HG02981 (cell line): ENCODE data around the gene EVA1B.

Experiments used
- ATAC-seq: cut with Tn5 transposase; IDR thresholded peaks from one replicate; pipeline ENCODE4 v1.9.1; 2021; ENCODE audit warnings: mild to moderate bottlenecking, moderate library complexity; ENCODE audit not compliant: unreplicated experiment

The EVA1B gene

GRCh38 chr1:36346741-36347370 is 23.4 kb upstream of the EVA1B start:
- no peak for ATAC-seq

- no peak for ATAC-seq
These were observed 21.9 kb upstream of the EVA1B start for GRCh38 chr1:36345353-36345752.

DNA sequence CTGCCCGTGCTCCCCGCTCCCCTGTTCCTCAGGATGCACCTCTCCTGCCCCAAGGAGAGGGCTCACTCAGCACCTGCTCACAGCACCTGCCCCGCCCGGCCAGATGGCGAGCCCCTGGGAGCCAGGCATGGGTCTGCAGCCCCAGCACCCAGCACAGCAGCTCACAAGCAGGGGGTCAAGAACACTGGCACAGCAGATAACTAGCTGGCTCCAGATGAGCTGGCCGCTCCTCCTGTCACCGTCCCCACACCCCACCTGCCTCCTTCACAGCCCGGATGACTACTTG is 20.9 kb upstream of the EVA1B start:
- ATAC-seq: no peak

GRCh38 chr1:36343651-36344394 is 20.4 kb upstream of the EVA1B start:
- ATAC-seq: no peak

DNA sequence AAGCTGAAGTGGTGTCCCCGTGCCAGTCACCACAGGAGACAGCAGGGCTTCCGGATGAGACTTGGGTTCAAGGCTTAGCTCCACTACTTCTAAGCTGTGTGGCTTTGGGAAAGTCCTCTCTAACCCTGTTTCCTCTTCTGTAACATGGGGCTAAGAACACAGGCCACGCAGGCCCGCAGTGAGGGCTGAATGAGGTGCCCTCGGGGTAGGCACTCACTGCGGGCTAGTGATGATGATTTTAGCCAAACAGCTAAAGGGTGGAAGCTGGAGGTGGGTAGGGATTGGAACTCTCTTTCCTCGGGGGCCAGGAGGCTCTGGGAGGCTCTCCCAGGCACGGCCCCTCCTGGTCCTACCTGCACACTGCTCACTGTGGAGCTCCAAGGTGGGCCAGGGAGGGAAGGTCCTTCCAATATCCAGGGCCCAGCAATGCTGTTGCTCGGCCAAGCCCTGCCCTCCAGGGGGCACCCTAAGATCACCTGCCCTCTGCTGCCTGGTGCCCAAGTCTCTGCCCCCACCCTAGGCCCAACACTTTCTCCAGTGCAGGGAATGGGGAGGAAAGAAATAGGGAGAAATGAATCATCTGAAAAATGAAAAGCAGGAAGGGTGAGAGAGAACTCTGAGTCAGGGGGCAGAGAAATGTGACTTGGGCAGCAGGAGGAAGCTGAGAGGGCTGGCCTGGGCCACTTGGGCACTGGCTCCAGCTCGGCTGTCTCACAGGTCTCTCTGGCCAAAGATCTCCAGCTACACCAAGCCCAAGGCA is 19.2 kb upstream of the EVA1B start:
- no peak for ATAC-seq

- no peak for ATAC-seq
These were observed 18.3 kb upstream of the EVA1B start for GRCh38 chr1:36341626-36342320.

- ATAC-seq: no peak
These were observed 16.2 kb upstream of the EVA1B start for GRCh38 chr1:36339615-36340014.

- ATAC-seq: no peak
These were observed 15.8 kb upstream of the EVA1B start for GRCh38 chr1:36339215-36339614.

DNA sequence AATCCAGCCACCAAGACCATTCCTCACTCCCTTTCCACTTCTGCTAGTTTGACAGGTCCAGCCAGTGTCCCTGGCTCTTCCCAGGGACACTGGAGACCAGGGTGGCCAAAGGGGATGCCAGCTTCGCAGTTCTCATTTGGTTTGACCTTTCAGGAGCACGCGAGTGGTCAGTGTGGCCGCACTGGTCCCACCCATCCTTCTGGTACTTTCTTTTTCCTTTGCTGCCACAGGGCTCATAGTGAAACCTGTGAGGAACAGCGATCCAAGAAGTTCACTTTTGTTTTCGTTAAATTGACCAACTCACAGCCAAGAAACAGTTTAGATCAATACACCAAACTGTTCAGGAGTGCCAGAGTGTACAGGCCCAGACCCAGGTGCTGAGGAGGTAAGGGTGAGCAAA is 14.4 kb upstream of the EVA1B start:
- no peak for ATAC-seq

DNA sequence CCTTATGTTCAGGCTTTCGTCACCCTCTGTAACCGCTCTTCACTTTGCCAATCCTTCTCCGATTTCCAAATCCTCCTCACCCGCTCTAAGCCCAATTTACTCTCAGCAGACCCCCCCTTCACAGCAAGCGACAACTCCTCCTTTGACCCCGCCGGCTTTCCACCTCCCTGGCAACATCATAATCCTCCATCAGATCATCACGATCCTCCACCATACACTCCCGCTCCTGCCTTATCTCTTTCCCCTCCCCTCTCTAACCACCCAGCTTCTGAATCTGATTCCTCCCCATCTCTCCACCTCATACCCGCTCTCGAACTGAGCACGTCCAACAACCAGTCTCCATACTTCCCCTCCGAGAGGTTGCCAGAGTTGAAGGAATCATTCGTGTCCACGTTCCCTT is 7.5 kb upstream of the EVA1B start:
- ATAC-seq: no peak

DNA sequence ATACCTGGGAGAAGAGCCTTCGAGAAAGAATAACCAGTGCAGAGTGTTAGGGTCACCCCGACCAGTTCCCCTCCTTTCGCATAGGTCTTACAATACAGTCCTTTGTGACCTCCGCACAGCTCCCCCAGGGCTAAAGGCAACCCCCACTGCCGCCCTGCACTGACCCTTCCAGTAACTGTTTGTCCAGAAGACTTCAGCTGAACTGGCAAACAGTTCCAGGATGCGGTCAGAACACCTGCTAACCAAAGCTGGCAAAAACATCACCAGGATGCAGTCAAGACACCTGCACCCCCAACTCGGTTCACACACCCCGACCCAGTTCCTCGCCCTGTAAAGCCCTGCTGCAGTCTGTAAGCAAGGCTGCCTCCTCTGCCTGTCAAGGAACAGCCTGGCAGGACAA is 6.4 kb upstream of the EVA1B start:
- no peak for ATAC-seq

GRCh38 chr1:36328713-36329112 is 5.3 kb upstream of the EVA1B start:
- ATAC-seq: no peak

DNA sequence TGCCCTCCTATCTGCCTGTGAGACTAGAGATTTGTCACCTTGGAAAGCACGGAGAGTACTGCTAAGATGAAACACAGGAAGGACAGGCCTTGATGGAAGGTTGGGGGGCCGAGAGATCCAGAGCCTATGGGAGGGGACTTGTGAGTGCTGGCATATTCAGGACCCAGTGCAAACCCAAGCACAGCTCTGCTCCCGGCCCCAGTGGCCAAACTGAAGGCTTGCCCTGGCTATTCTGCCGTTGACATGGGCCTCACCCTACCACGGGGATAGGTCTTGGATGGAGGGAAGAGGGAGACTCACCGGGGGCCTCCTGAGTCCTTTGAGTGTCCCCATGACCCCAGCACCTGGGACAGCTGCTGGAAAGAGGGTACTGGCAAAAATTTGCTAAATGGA is 4.6 kb upstream of the EVA1B start:
- no peak for ATAC-seq

- ATAC-seq: no peak
These were observed 4.1 kb upstream of the EVA1B start for GRCh38 chr1:36327421-36328087.

DNA sequence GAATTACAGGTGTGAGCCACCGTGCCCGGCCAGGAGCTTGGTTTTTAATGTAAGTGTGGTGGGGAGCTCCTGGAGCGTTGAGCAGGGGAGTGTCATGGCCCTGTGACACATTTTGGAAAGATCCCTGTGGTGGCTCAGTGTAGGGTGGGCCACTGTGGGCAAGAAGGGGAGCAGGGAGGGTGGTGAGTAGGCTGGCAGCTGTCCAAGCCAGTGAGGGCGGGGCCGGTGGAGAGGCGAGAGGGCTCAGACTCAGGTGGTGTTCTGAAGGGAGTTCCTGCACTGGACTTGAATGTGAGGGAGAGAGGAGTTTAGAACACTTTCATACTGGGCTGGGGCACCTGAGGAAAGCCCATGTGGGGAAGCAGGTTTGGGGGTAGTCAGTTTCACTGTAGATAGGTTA is 3.1 kb upstream of the EVA1B start:
- no peak for ATAC-seq

DNA sequence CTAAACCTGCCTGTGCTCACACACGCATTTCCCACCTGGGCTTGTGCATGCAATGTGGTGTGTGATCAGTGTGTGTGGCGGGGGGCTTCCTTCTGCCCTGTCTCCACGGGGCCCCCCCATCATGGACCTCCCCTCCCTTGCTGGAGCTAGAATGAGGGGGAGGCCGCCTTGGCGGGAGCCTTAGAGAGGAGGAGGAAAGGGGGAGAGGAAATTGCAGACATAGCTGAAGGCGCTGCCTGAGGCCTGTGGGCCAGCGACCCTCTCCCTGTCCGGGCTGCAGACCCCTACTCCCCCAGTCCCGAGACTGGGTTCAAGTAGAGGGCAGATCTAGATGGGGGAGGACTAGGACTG is 883 bp upstream of the EVA1B start:
- ATAC-seq: no peak

- no peak for ATAC-seq
These were observed 434 bp downstream of the EVA1B start for GRCh38 chr1:36322786-36323635.

DNA sequence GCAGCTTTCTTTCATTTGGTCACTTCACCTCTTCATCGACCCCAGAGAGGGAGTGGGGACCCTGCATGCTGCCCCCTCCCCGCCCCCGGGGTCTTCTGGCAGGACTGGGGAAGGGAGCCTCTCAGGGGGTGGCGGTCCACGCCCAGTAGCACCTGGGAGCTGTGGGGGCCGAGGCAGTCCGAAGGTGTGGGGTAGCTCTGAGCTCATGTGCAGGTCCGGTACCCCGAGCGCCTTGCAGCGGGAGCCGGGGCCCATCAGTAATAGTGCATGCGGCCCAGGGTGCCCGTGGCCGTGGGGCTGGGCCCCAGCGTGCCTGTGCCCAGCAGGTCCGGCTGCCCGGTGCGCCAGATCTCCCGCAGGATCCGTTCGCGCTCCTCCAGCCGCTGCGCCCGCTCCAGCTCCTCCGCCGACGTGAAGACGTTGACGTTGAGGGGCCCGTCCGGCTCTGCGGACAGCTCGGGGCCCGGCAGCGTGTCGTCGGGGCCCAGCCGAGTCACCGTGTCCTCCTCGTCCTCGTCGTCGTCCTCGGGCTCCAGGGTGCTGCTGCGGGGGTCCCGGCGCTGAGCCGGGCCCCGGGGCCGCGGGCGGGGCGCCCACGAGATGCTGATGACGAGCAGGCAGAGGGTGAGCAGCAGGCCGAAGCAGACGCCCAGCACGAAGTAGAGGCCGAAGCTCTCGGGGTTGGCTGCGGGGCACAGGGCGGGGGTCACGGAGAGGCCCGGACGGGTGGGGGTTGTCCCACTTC is 1.2 kb downstream of the EVA1B start:
- no peak for ATAC-seq

DNA sequence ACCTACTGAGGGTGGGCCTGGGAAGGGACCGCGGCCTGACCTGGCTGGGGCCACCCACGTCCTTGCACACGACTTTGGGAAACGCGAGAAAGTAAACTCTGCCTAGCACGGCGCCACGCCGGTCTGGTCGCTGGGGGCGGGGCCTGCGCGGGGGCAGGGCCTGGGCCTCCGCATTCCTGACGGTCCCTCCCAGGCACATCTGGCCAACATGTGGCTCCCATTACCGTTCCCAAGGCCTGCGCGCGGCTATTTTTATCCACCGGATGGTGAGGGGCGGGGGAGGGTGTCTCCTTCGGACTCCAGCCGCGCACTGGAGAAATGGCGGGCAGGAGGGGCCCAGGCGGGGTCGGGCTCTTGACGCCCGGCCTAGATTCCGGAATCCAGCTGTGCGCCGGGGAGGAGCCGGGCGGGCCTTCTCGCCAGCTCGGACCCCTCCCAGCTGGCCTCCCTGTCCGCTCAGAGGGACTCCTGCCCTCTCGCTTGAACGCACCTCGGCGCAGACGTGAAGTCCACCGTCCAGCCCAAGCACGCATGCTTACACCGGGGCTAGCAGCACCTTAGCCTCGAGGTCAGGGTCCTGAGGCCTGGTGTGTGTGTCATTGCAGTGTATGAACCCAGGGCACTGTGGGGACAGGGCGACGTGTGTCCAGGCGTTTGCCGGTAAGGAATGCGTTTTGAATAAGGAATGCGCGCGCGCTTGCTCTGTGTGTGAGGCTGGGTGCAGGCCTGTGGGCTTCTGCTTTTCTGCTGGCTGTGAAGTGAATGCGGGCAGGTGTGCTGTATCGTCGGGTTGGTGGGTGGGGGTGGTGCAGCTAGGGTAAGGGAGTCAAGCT is 2.1 kb downstream of the EVA1B start:
- ATAC-seq: no peak
